HG02588 (cell line): ENCODE measurements around the gene MPZ.

Experiments
- ATAC-seq: cut with Tn5 transposase; IDR thresholded peaks from one replicate; pipeline ENCODE4 v1.9.1; 2021; ENCODE audit warnings: mild to moderate bottlenecking, moderate library complexity; ENCODE audit not compliant: unreplicated experiment

Gene MPZ

GRCh38 chr1:161304927-161305866, 4.6 kb downstream of the MPZ start:
- no peak for ATAC-seq

DNA sequence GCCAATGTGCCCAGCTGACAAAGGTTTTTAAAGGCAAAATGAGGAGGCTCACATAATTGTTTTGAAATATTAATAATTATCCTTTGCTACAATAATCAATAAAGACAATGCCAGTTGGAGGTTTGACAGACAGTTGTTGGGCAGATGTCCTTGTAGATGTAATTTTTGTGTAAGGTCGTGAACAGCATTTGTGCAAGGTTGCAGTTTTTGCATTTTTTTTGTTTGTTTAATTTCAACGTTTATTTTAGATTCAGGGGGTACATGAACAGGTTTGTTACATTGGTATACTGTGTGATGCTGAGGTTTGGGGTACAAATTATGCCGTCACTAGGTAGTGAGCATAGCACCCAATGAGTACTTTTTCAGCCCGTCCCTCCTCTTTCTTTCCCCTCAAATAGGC, 9.3 kb downstream of the MPZ start:
- no peak for ATAC-seq

GRCh38 chr1:161299347-161299746, 10.4 kb downstream of the MPZ start:
- ATAC-seq, result no peak

- no peak for ATAC-seq
Measured at GRCh38 chr1:161298116-161298515, 11.7 kb downstream of the MPZ start.

DNA sequence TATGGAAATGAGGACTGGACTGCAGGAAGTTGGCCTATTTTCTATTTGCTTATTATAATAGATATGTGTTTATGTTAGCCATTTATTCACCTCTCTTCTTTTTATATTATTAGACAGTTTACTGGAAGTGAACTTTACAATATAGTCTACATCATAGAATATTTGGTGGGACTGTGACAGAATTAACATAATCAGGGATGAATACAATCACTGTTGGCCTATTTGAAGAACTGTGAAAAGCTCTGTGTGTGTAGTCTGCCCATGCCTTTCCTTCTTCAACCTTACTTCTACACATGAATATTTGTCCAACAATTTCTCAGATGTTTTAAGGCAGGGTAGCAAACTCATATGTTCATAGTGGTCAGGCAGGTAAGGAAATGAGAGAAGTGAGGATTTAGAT, 12.4 kb downstream of the MPZ start:
- no peak for ATAC-seq

- ATAC-seq, result no peak
Measured at GRCh38 chr1:161290779-161291178, 19.0 kb downstream of the MPZ start.

DNA sequence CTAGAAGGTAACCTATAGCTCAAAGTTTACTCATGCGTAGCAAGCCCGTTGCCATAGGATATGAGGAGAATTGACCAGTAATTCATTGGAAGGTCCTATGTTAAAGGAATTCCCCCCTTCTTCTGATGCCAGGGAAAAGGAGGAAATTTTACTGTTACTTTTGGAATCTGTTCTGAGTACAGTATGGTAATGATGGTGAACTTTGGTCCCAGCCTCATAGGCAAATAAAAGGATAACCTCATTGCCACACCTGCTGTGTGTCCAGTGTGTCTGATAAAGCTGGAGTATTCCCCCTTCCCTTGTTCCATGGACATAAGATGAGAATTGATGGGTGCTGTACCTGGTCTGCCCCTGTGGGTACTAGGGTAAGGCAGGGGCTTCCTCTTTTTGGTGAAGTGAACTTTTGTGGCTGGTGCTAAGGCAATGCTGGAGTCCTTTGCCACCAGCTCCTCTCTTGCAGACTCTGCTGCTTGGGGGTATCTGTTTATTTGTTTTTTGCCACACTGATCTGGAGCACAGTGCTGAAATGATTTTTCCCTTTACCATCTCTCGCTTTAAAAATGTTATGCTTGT, 22.2 kb downstream of the MPZ start:
- ATAC-seq, result no peak

DNA sequence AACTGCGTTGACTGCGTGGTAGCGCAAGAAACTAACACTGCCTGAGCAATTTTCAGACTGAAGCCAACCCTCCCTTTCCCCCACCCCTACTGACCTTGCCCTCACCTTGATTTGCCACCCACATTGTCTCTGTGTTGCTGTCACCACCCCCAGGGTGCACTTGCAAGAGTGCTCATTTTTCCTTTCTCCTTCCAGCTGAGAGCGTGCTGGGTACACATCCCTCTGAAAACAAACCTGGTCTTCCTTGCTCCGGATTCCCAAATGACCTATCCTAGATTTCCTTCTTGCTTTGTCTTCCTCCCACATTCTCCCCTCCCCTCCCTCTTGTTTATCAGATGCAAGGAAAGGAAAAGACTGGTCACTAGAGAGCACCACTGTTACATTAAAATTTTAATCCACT, 24.2 kb downstream of the MPZ start:
- no peak for ATAC-seq

GRCh38 chr1:161285113-161285512, 24.7 kb downstream of the MPZ start:
- no peak for ATAC-seq

DNA sequence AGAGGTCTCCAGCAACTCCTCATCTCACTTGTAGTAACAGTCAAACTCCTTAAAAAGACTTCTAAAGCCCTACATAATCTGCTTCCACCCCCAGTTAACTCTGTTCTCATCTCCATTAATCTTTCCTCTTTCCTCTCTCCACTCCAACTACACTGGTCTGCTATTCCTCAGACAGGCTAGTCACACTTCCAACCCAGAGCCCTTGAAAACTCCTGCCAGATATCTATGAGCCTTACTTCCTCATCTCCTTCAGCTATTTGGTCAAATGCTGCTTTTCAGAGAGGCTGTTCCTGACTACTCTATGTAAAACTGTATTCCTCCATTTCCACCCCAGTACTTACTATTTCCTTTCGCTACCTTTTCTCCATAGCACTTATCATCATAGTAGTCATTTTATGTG, 26.8 kb downstream of the MPZ start:
- ATAC-seq, result no peak

DNA sequence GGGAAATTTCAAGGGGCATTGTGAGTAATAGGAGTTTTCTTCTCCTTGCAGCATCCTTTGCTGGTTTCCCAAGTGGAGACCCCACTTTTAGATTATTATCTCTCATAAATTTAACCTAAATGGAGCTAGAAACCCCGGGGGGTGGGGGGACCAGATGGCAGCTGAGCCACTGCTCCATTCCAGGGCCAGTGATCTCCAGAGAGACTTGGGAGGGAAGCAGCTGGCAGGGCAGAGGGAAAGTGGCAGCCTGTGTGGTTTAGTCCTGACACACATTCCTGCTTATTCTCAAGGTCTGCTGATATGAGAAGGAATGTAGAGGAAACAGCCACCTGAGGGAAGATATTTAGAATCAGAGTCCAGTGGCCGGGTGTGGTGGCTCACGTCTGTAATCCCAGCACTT, 34.9 kb downstream of the MPZ start:
- ATAC-seq, result no peak

DNA sequence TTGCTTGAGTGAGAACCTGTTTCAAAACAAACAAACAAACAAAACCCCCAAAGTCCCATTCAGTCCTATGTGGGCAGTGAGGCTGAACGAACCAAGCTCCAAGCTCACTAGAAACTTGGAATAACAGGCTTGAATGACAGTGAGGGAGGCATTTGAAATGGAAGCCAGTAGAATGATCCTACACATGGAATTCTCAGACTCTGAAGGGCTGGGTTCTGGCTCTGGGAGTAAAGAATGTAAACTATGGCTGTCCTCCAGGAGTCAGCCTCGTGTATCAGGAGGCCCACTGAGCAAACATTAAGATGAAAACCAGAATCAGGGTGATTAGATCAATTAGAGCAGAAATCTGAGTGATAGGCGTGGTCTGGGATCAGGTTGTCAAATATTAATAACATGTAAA, 36.4 kb downstream of the MPZ start:
- ATAC-seq, result no peak

- no peak for ATAC-seq
Measured at GRCh38 chr1:161267321-161267720, 42.4 kb downstream of the MPZ start.

DNA sequence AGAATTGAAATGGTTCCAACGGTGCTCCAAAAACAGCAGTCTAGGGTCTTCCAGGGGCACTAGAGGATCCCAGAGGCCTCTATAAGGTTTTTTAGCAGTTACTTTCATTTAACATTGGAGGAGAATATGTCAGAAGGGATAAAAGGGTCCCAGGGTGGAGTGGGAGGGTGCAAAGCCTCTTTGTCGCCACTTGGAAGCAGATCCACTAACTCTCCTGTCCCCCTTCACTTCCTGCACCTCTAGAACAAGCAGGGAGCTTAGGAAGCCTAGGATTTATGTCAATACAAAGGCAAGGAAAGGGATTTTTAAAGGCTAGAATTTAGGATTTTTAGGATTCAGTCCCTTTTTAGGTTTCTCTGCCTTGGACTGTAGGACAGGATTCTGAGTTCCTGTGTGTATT, 42.9 kb downstream of the MPZ start:
- no peak for ATAC-seq

- no peak for ATAC-seq
Measured at GRCh38 chr1:161266202-161266601, 43.6 kb downstream of the MPZ start.

GRCh38 chr1:161265305-161265704, 44.5 kb downstream of the MPZ start:
- ATAC-seq, result no peak

- no peak for ATAC-seq
Measured at GRCh38 chr1:161261261-161262235, 48.2 kb downstream of the MPZ start.

- ATAC-seq, result no peak
Measured at GRCh38 chr1:161260376-161261260, 49.1 kb downstream of the MPZ start.

GRCh38 chr1:161259765-161260164, 50.0 kb downstream of the MPZ start:
- ATAC-seq, result no peak

DNA sequence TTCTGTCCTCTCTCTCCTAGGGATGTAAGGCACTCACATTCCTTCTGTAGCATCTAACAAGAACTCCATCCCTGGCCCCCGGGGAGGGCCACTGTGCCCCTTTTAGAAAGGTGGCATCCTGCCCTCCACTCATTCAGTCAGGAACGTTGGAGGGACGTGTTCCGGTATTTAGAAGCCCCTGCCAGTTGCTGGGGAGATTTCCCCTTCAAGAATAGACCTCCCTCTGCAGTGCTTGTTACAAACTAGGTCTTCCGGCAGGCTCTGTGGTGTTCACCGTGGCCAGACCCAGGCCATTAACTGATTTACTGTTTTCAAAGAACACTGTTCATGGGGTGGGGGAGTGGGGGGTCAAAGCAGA, 50.4 kb downstream of the MPZ start:
- ATAC-seq, result no peak
